ELR (cell line): ENCODE results near the gene SERINC3.
"Not testable (repeated sequence)": the region's sequence is repeated elsewhere in the genome, so short reads cannot be mapped to it uniquely, and the experiment has no call there.

ENCODE experiments used
- DNase-seq: peaks from one replicate; pipeline ENCODE4 v3.0.0-alpha.2; 2015; ENCODE audit warnings: low read depth

Gene SERINC3

GRCh38 chr20:44491635-44492395 is 30.1 kb downstream of the SERINC3 start:
- peak; percentile 67 for DNase-seq

- DNase-seq, result no peak
Measured at GRCh38 chr20:44489931-44490330, 31.9 kb downstream of the SERINC3 start.

- no peak for DNase-seq
Measured at GRCh38 chr20:44489223-44489622, 32.6 kb downstream of the SERINC3 start.

GRCh38 chr20:44488551-44488950 is 33.3 kb downstream of the SERINC3 start:
- no peak for DNase-seq

GRCh38 chr20:44485830-44486198 is 36.1 kb downstream of the SERINC3 start:
- no peak for DNase-seq

- DNase-seq, result peak; percentile 35
Measured at GRCh38 chr20:44485078-44485829, 36.6 kb downstream of the SERINC3 start.

- no peak for DNase-seq
Measured at GRCh38 chr20:44483112-44483511, 38.8 kb downstream of the SERINC3 start.

- DNase-seq, result no peak
Measured at GRCh38 chr20:44481719-44482416, 40.0 kb downstream of the SERINC3 start.

GRCh38 chr20:44480097-44480496 is 41.8 kb downstream of the SERINC3 start:
- DNase-seq, result no peak

GRCh38 chr20:44479643-44480042 is 42.2 kb downstream of the SERINC3 start:
- no peak for DNase-seq

- no peak for DNase-seq
Measured at GRCh38 chr20:44478206-44478605, 43.7 kb downstream of the SERINC3 start.

GRCh38 chr20:44477151-44477550 is 44.7 kb downstream of the SERINC3 start:
- DNase-seq, result peak; percentile 22

- peak; percentile 93 for DNase-seq
Measured at GRCh38 chr20:44475694-44476560, 45.9 kb downstream of the SERINC3 start, which contains the start of gene TTPAL. TSS of gene TTPAL (plus strand) at chr20:44475874. CDS start at chr20:44480000, 4,126 bp downstream.

- no peak for DNase-seq
Measured at GRCh38 chr20:44475372-44475693, 46.5 kb downstream of the SERINC3 start.

- DNase-seq, result not testable (repeated sequence)
Measured at GRCh38 chr20:44472283-44472682, 49.6 kb downstream of the SERINC3 start.

- DNase-seq, result peak; percentile 51
Measured at GRCh38 chr20:44471481-44471882, 50.4 kb downstream of the SERINC3 start.

GRCh38 chr20:44470327-44470726 is 51.5 kb downstream of the SERINC3 start:
- DNase-seq, result no peak

GRCh38 chr20:44468044-44468782 is 53.7 kb downstream of the SERINC3 start:
- DNase-seq, result no peak

GRCh38 chr20:44467289-44467883 is 54.5 kb downstream of the SERINC3 start:
- DNase-seq, result no peak

- no peak for DNase-seq
Measured at GRCh38 chr20:44465001-44465560, 56.8 kb downstream of the SERINC3 start.
